ENCODE results near the gene CMKLR1. TPM values are rescaled to one million over a fixed set of nuclear protein-coding genes. Genes with fewer than 3 reads are reported as not detected.

Gene CMKLR1
- total and polyA plus RNA-seq, 4 donors, result 0.67 to 13.7 (median 5.8) TPM

DNA sequence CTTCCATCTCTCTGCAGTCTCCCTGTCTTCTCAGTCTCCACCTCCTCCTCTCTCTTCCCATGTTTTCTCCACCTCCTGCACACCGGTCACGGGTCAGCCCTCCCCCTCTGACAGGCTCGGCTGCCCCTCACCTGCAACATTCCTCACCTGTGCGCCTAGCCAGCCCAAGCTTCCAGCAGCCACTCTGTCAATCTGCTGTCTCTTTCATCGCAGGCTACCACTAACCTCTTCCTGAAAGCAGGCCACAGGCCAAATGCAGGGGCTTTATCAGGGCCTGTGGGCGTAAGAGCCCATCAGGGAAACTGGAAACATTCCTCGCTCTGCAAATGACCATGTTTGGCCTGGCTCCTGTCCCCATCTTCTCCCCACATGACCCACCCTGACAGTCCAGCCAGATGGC, 34.5 kb downstream of the CMKLR1 start:
- H3K27me3 ChIP-seq (ENCODE audit: control insufficient read depth in 4 of 4, insufficient read depth in 4 of 4, low read length in 3 of 4), result no peaks in the 10 kb centered on the region
- H3K36me3 ChIP-seq (ENCODE audit: control insufficient read depth in 4 of 4, insufficient read depth in 3 of 4, low read depth in 1 of 4, low read length in 3 of 4), result no peaks in the 10 kb centered on the region
- H3K4me3 ChIP-seq (ENCODE audit: low read depth in 1 of 3, low read length in 3 of 3), result no peak overlapping the region
- 68% methylated on average over 7 of the region's 7 CpGs for WGBS
- no peak for DNase-seq (ENCODE audit: low spot score)
- no peak overlapping the region for H3K9ac ChIP-seq (ENCODE audit: low read depth in 1 of 2, low read length in 2 of 2)
- peaks cover 0 to 14% (median 2%) of the 10 kb centered on the region in 4 donors for H3K4me1 ChIP-seq (ENCODE audit: control insufficient read depth in 4 of 4, insufficient read depth in 4 of 4, low read length in 3 of 4)
- no peak for TF ChIP-seq FOXA2 (IDR thresholded peaks at IDR 0.05)
- no peak for TF ChIP-seq HNF4A (conservative IDR thresholded peaks at IDR 0.05)
- no peak for TF ChIP-seq NR2F2 (IDR thresholded peaks at IDR 0.05)
- TF ChIP-seq, protein P1, sequence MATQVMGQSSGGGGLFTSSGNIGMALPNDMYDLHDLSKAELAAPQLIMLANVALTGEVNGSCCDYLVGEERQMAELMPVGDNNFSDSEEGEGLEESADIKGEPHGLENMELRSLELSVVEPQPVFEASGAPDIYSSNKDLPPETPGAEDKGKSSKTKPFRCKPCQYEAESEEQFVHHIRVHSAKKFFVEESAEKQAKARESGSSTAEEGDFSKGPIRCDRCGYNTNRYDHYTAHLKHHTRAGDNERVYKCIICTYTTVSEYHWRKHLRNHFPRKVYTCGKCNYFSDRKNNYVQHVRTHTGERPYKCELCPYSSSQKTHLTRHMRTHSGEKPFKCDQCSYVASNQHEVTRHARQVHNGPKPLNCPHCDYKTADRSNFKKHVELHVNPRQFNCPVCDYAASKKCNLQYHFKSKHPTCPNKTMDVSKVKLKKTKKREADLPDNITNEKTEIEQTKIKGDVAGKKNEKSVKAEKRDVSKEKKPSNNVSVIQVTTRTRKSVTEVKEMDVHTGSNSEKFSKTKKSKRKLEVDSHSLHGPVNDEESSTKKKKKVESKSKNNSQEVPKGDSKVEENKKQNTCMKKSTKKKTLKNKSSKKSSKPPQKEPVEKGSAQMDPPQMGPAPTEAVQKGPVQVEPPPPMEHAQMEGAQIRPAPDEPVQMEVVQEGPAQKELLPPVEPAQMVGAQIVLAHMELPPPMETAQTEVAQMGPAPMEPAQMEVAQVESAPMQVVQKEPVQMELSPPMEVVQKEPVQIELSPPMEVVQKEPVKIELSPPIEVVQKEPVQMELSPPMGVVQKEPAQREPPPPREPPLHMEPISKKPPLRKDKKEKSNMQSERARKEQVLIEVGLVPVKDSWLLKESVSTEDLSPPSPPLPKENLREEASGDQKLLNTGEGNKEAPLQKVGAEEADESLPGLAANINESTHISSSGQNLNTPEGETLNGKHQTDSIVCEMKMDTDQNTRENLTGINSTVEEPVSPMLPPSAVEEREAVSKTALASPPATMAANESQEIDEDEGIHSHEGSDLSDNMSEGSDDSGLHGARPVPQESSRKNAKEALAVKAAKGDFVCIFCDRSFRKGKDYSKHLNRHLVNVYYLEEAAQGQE (IDR thresholded peaks at IDR 0.05), result no peak
- TF ChIP-seq, protein P2, sequence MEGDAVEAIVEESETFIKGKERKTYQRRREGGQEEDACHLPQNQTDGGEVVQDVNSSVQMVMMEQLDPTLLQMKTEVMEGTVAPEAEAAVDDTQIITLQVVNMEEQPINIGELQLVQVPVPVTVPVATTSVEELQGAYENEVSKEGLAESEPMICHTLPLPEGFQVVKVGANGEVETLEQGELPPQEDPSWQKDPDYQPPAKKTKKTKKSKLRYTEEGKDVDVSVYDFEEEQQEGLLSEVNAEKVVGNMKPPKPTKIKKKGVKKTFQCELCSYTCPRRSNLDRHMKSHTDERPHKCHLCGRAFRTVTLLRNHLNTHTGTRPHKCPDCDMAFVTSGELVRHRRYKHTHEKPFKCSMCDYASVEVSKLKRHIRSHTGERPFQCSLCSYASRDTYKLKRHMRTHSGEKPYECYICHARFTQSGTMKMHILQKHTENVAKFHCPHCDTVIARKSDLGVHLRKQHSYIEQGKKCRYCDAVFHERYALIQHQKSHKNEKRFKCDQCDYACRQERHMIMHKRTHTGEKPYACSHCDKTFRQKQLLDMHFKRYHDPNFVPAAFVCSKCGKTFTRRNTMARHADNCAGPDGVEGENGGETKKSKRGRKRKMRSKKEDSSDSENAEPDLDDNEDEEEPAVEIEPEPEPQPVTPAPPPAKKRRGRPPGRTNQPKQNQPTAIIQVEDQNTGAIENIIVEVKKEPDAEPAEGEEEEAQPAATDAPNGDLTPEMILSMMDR (IDR thresholded peaks at IDR 0.05; ENCODE audit: low read depth, low read length, missing input control), result no peak
- TF ChIP-seq GABPA (IDR thresholded peaks at IDR 0.05 in 1 of 2, conservative IDR thresholded peaks at IDR 0.05 in 1 of 2), result no peak
- TF ChIP-seq, protein P3, sequence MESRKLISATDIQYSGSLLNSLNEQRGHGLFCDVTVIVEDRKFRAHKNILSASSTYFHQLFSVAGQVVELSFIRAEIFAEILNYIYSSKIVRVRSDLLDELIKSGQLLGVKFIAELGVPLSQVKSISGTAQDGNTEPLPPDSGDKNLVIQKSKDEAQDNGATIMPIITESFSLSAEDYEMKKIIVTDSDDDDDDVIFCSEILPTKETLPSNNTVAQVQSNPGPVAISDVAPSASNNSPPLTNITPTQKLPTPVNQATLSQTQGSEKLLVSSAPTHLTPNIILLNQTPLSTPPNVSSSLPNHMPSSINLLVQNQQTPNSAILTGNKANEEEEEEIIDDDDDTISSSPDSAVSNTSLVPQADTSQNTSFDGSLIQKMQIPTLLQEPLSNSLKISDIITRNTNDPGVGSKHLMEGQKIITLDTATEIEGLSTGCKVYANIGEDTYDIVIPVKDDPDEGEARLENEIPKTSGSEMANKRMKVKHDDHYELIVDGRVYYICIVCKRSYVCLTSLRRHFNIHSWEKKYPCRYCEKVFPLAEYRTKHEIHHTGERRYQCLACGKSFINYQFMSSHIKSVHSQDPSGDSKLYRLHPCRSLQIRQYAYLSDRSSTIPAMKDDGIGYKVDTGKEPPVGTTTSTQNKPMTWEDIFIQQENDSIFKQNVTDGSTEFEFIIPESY (IDR thresholded peaks at IDR 0.05), result no peak
- TF ChIP-seq JUND (IDR thresholded peaks at IDR 0.05), result no peak
- TF ChIP-seq, protein P4, sequence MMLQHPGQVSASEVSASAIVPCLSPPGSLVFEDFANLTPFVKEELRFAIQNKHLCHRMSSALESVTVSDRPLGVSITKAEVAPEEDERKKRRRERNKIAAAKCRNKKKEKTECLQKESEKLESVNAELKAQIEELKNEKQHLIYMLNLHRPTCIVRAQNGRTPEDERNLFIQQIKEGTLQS (IDR thresholded peaks at IDR 0.05), result no peak
- TF ChIP-seq TAF1 (conservative IDR thresholded peaks at IDR 0.05), result no peak
- TF ChIP-seq EGR1 (IDR thresholded peaks at IDR 0.05; ENCODE audit: low read depth in 2 of 2), result no peak
- H3K9me3 ChIP-seq (ENCODE audit: control insufficient read depth in 4 of 4, low read length in 3 of 4), result no peaks in the 10 kb centered on the region
- no peak overlapping the region for H3K27ac ChIP-seq (ENCODE audit: low read depth in 1 of 2, low read length in 2 of 2)

DNA sequence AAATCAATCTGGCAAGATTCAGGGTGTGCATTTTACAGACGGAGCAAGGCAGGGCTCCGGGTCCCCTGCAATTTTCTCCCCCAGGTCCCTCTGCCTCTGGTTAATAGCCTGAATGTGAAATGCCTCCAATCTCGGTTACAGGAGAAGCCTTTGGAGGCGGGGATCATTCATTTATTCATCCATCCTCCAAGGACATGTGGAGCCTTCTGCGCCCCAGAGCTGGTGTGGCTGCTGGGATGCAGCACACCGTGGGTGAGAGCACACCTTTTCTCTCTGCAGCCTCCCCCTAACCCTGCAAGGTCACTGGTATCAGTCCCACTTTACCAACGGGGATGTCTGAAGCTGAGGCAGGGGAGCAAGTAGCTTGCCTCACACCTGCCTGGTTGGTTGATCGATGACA, 35.4 kb downstream of the CMKLR1 start:
- no peaks in the 10 kb centered on the region for H3K27me3 ChIP-seq (ENCODE audit: control insufficient read depth in 4 of 4, insufficient read depth in 4 of 4, low read length in 3 of 4)
- H3K4me3 ChIP-seq (ENCODE audit: low read depth in 1 of 3, low read length in 3 of 3), result no peak overlapping the region
- H3K36me3 ChIP-seq (ENCODE audit: control insufficient read depth in 4 of 4, insufficient read depth in 3 of 4, low read depth in 1 of 4, low read length in 3 of 4), result no peaks in the 10 kb centered on the region
- DNase-seq (ENCODE audit: low spot score), result no peak
- H3K9ac ChIP-seq (ENCODE audit: low read depth in 1 of 2, low read length in 2 of 2), result no peak overlapping the region
- WGBS, result 76% methylated on average over 8 of the region's 8 CpGs
- no peaks in the 10 kb centered on the region for H3K9me3 ChIP-seq (ENCODE audit: control insufficient read depth in 4 of 4, low read length in 3 of 4)
- peaks cover 0 to 15% (median 2%) of the 10 kb centered on the region in 4 donors for H3K4me1 ChIP-seq (ENCODE audit: control insufficient read depth in 4 of 4, insufficient read depth in 4 of 4, low read length in 3 of 4)
- H3K27ac ChIP-seq (ENCODE audit: low read depth in 1 of 2, low read length in 2 of 2), result no peak overlapping the region
- no peak for TF ChIP-seq TAF1 (conservative IDR thresholded peaks at IDR 0.05)
- no peak for TF ChIP-seq YY1 (IDR thresholded peaks at IDR 0.05)
- no peak for TF ChIP-seq JUND (IDR thresholded peaks at IDR 0.05)
- TF ChIP-seq, protein P4 (IDR thresholded peaks at IDR 0.05), result no peak
- TF ChIP-seq, protein P2 (IDR thresholded peaks at IDR 0.05; ENCODE audit: low read depth, low read length, missing input control), result no peak
- TF ChIP-seq HNF4A (conservative IDR thresholded peaks at IDR 0.05), result no peak
- TF ChIP-seq HNF4G (IDR thresholded peaks at IDR 0.05), result no peak
- no peak for TF ChIP-seq RAD21 (IDR thresholded peaks at IDR 0.05)
- TF ChIP-seq FOXA2 (IDR thresholded peaks at IDR 0.05), result no peak
- no peak for TF ChIP-seq RXRA (IDR thresholded peaks at IDR 0.05)
- TF ChIP-seq, protein P3 (IDR thresholded peaks at IDR 0.05), result no peak
- no peak for TF ChIP-seq GABPA (IDR thresholded peaks at IDR 0.05 in 1 of 2, conservative IDR thresholded peaks at IDR 0.05 in 1 of 2)
- no peak for TF ChIP-seq EGR1 (IDR thresholded peaks at IDR 0.05; ENCODE audit: low read depth in 2 of 2)
- TF ChIP-seq, protein P5, sequence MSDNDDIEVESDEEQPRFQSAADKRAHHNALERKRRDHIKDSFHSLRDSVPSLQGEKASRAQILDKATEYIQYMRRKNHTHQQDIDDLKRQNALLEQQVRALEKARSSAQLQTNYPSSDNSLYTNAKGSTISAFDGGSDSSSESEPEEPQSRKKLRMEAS (IDR thresholded peaks at IDR 0.05), result no peak
- no peak for TF ChIP-seq NR2F2 (IDR thresholded peaks at IDR 0.05)
- TF ChIP-seq FOXA1 (IDR thresholded peaks at IDR 0.05), result no peak

Measured in liver (tissue), 9 donors.